LNCAP (cell line): ENCODE measurements around the gene PLXDC2.

Experiments
- CTCF ChIP-seq: fragments of 450-650 bp; IDR thresholded peaks from 2 replicates; pipeline ENCODE4 v1.5.1; 2017; ENCODE audit warnings: mild to moderate bottlenecking

PLXDC2 gene

GRCh38 chr10:19904202-19904661 lies 88.0 kb downstream of the PLXDC2 start:
- no peak for TF ChIP-seq CTCF

- TF ChIP-seq CTCF, result no peak
Measured at GRCh38 chr10:19906108-19906791, 90.0 kb downstream of the PLXDC2 start.

- no peak for TF ChIP-seq CTCF
Measured at GRCh38 chr10:19908991-19909696, 92.9 kb downstream of the PLXDC2 start.

GRCh38 chr10:19911886-19912285 lies 95.7 kb downstream of the PLXDC2 start:
- no peak for TF ChIP-seq CTCF

- no peak for TF ChIP-seq CTCF
Measured at GRCh38 chr10:19913987-19914386, 97.8 kb downstream of the PLXDC2 start.

- no peak for TF ChIP-seq CTCF
Measured at GRCh38 chr10:19915125-19915524, 98.9 kb downstream of the PLXDC2 start.

GRCh38 chr10:19915816-19916215 lies 99.6 kb downstream of the PLXDC2 start:
- no peak for TF ChIP-seq CTCF
